Subcutaneous adipose tissue (tissue), 4 donors: ENCODE results near the gene BBX. TPM values are rescaled to one million over a fixed set of nuclear protein-coding genes. Genes with fewer than 3 reads are reported as not detected.

Experiments used
- CTCF ChIP-seq: fragments of 450-650 bp; IDR thresholded peaks from one replicate; pipeline ENCODE4 v1.5.1; 2016; ENCODE audit warnings: low read depth, mild to moderate bottlenecking, control low read depth, antibody characterized with exemption, moderate library complexity
- total RNA-seq, 4 donors: library from RNA; depleted of rRNA; stranded (reverse); fragments of >200 nt; gene quantifications; one replicate each; pipeline ENCODE4 v1.1.0, GENCODE V29; 2016

Gene BBX
- total RNA-seq, 4 donors from 2014 or later: 38.3 to 69.4 (median 48.0) TPM

GRCh38 chr3:107791027-107791426 lies 268.3 kb downstream of the BBX start:
- no peak for TF ChIP-seq CTCF

- no peak for TF ChIP-seq CTCF
Observed at GRCh38 chr3:107791450-107791849, 268.7 kb downstream of the BBX start.

GRCh38 chr3:107794664-107795443 lies 272.1 kb downstream of the BBX start:
- TF ChIP-seq CTCF: no peak

GRCh38 chr3:107795514-107796094 lies 272.8 kb downstream of the BBX start:
- TF ChIP-seq CTCF: no peak

GRCh38 chr3:107796791-107797190 lies 274.0 kb downstream of the BBX start:
- no peak for TF ChIP-seq CTCF

GRCh38 chr3:107797586-107797985 lies 274.8 kb downstream of the BBX start:
- no peak for TF ChIP-seq CTCF

GRCh38 chr3:107798381-107798780 lies 275.6 kb downstream of the BBX start:
- no peak for TF ChIP-seq CTCF
